BE2C (cell line): ENCODE data around the gene PUM2.

Experiments used
- DNase-seq: peaks from one replicate; pipeline ENCODE4 v3.0.0-alpha.2; 2020
- H3K27me3 ChIP-seq: fragments of 250-450 bp; sonication (Bioruptor Pico); 2 replicates; pipeline ENCODE4 v1.5.1; 2020; ENCODE audit warnings: mild to moderate bottlenecking
- H3K36me3 ChIP-seq: fragments of 250-450 bp; sonication (Bioruptor Pico); 2 replicates; pipeline ENCODE4 v1.5.1; 2020; ENCODE audit warnings: mild to moderate bottlenecking
- H3K4me1 ChIP-seq: fragments of 250-450 bp; sonication (Bioruptor Pico); 2 replicates; pipeline ENCODE4 v1.5.1; 2020
- H3K4me3 ChIP-seq: 2 replicates; pipeline ENCODE4 v1.5.1; 2011; ENCODE audit warnings: low read depth, low read length
- H3K9me3 ChIP-seq: fragments of 250-450 bp; sonication (Bioruptor Pico); 2 replicates; pipeline ENCODE4 v1.5.1; 2020
- CTCF ChIP-seq: IDR thresholded peaks from 2 replicates; pipeline ENCODE4 v1.5.1; 2012; ENCODE audit warnings: mild to moderate bottlenecking, low read depth, low read length

PUM2 gene

GRCh38 chr2:20214566-20215182, 136.0 kb downstream of the PUM2 start:
- no peaks in the 10 kb centered on the region for H3K36me3 ChIP-seq
- no peak overlapping the region for H3K4me3 ChIP-seq
- DNase-seq: no peak
- no peaks in the 10 kb centered on the region for H3K4me1 ChIP-seq
- TF ChIP-seq CTCF: no peak
- no peaks in the 10 kb centered on the region for H3K27me3 ChIP-seq
- no peaks in the 10 kb centered on the region for H3K9me3 ChIP-seq

GRCh38 chr2:20213651-20214565, 136.7 kb downstream of the PUM2 start:
- Histone ChIP-seq H3K27me3 (no peaks in the 10 kb centered on the region), H3K4me1 (no peaks in the 10 kb centered on the region), H3K4me3 (no peak overlapping the region), H3K9me3 (no peaks in the 10 kb centered on the region), H3K36me3 (no peaks in the 10 kb centered on the region)
- TF ChIP-seq CTCF: no peak
- DNase-seq: no peak

- Histone ChIP-seq H3K4me1 (no peaks in the 10 kb centered on the region), H3K27me3 (no peaks in the 10 kb centered on the region), H3K9me3 (no peaks in the 10 kb centered on the region), H3K4me3 (no peak overlapping the region), H3K36me3 (no peaks in the 10 kb centered on the region)
- no peak for TF ChIP-seq CTCF
- DNase-seq: no peak
Measured at GRCh38 chr2:20212871-20213503, 137.7 kb downstream of the PUM2 start.

GRCh38 chr2:20212459-20212870, 138.2 kb downstream of the PUM2 start:
- no peaks in the 10 kb centered on the region for H3K27me3 ChIP-seq
- H3K4me3 ChIP-seq: no peak overlapping the region
- no peaks in the 10 kb centered on the region for H3K4me1 ChIP-seq
- DNase-seq: no peak
- TF ChIP-seq CTCF: no peak
- H3K36me3 ChIP-seq: no peaks in the 10 kb centered on the region
- H3K9me3 ChIP-seq: no peaks in the 10 kb centered on the region

GRCh38 chr2:20211860-20212458, 138.7 kb downstream of the PUM2 start:
- Histone ChIP-seq H3K4me3 (no peak overlapping the region), H3K36me3 (no peaks in the 10 kb centered on the region), H3K9me3 (no peaks in the 10 kb centered on the region), H3K4me1 (no peaks in the 10 kb centered on the region), H3K27me3 (no peaks in the 10 kb centered on the region)
- TF ChIP-seq CTCF: no peak
- DNase-seq: no peak
